HL-60 (cell line): ENCODE data around the gene TMEM233.

Experiments used
- DNase-seq, 2 experiments: peaks; one replicate each; pipeline ENCODE4 v3.0.0-alpha.2; 2010 to 2020; ENCODE audit warnings: low read depth in 1 of 2, low spot score in 1 of 2
- H3K27ac ChIP-seq: fragments of 250-450 bp; sonication (Bioruptor Pico); replicated peaks from 2 replicates; pipeline ENCODE4 v1.5.1; 2020; ENCODE audit warnings: mild to moderate bottlenecking, moderate library complexity
- H3K27me3 ChIP-seq: fragments of 250-450 bp; sonication (Bioruptor Pico); 2 replicates; pipeline ENCODE4 v1.5.1; 2021; ENCODE audit warnings: mild to moderate bottlenecking, moderate library complexity; ENCODE audit not compliant: insufficient read depth, poor library complexity, severe bottlenecking
- H3K4me3 ChIP-seq: replicated peaks from 2 replicates; pipeline ENCODE4 v1.5.1; 2011; ENCODE audit warnings: mild to moderate bottlenecking, control low read depth, low read length; ENCODE audit not compliant: insufficient read depth
- GABPA ChIP-seq: IDR thresholded peaks from 2 replicates; pipeline ENCODE4 v1.6.1; 2012; ENCODE audit warnings: low read depth
- POLR2AphosphoS5 ChIP-seq: IDR thresholded peaks from 2 replicates; pipeline ENCODE4 v1.6.1; 2012; ENCODE audit warnings: low read depth
- SPI1 ChIP-seq: IDR thresholded peaks from 2 replicates; pipeline ENCODE4 v1.6.1; 2012; ENCODE audit warnings: low read depth, mild to moderate bottlenecking, borderline replicate concordance
- TF ChIP-seq, protein P1 (sequence below): IDR thresholded peaks from one replicate; pipeline ENCODE4 v1.5.1; 2011; ENCODE audit warnings: low read length, control low read depth, inconsistent platforms; ENCODE audit not compliant: insufficient read depth
- TF ChIP-seq, protein P2 (sequence below): IDR thresholded peaks from 2 replicates; pipeline ENCODE4 v1.6.1; 2012; ENCODE audit warnings: low read depth; ENCODE audit not compliant: insufficient replicate concordance

Gene TMEM233

DNA sequence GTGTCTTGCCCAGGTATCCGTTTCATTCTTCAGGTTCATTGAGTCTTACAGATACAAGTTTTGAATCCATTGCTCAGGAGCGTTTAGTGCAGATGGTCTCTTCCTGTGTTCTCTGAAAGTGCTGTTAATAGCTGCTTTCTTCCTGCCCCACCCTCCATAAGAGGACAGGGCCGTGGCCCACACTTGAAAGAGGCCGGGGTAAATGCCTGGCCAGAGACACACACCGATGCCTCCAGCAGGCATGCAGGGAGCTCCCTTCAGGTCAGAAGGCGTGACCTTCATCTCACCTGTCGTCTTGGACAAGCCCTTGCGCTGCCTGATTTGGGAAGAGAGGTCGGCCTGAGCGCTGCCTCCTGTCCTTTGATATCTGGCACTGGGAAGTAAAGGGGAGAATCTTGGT is 85.9 kb downstream of the TMEM233 start:
- Histone ChIP-seq H3K27me3 (no peaks in the 10 kb centered on the region), H3K27ac (no peak overlapping the region), H3K4me3 (no peak overlapping the region)
- TF ChIP-seq, protein P1, sequence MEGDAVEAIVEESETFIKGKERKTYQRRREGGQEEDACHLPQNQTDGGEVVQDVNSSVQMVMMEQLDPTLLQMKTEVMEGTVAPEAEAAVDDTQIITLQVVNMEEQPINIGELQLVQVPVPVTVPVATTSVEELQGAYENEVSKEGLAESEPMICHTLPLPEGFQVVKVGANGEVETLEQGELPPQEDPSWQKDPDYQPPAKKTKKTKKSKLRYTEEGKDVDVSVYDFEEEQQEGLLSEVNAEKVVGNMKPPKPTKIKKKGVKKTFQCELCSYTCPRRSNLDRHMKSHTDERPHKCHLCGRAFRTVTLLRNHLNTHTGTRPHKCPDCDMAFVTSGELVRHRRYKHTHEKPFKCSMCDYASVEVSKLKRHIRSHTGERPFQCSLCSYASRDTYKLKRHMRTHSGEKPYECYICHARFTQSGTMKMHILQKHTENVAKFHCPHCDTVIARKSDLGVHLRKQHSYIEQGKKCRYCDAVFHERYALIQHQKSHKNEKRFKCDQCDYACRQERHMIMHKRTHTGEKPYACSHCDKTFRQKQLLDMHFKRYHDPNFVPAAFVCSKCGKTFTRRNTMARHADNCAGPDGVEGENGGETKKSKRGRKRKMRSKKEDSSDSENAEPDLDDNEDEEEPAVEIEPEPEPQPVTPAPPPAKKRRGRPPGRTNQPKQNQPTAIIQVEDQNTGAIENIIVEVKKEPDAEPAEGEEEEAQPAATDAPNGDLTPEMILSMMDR, result no peak
- no peak for TF ChIP-seq SPI1
- TF ChIP-seq, protein P2, sequence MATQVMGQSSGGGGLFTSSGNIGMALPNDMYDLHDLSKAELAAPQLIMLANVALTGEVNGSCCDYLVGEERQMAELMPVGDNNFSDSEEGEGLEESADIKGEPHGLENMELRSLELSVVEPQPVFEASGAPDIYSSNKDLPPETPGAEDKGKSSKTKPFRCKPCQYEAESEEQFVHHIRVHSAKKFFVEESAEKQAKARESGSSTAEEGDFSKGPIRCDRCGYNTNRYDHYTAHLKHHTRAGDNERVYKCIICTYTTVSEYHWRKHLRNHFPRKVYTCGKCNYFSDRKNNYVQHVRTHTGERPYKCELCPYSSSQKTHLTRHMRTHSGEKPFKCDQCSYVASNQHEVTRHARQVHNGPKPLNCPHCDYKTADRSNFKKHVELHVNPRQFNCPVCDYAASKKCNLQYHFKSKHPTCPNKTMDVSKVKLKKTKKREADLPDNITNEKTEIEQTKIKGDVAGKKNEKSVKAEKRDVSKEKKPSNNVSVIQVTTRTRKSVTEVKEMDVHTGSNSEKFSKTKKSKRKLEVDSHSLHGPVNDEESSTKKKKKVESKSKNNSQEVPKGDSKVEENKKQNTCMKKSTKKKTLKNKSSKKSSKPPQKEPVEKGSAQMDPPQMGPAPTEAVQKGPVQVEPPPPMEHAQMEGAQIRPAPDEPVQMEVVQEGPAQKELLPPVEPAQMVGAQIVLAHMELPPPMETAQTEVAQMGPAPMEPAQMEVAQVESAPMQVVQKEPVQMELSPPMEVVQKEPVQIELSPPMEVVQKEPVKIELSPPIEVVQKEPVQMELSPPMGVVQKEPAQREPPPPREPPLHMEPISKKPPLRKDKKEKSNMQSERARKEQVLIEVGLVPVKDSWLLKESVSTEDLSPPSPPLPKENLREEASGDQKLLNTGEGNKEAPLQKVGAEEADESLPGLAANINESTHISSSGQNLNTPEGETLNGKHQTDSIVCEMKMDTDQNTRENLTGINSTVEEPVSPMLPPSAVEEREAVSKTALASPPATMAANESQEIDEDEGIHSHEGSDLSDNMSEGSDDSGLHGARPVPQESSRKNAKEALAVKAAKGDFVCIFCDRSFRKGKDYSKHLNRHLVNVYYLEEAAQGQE, result no peak
- no peak for TF ChIP-seq GABPA
- no peak for TF ChIP-seq POLR2AphosphoS5
- no peak for DNase-seq

DNA sequence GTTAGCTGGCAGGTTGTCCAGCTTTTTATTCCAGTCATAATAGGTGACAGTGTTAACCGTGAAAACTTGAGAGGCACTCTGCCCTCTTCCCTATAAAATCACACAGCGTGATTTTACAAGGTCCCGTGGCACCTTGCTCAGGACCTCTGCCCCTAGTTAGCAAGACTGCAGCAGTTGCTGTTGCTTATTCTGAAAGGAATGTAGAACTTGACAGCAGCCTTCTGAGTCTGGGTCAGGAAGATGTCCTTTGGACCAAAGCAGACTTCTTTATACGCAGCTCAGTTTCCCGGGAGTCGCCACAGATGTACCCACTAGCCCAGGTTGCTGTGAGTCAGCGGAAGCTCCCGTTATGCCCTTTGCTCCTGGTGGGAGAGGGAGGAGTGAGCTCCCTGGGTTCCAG is 87.5 kb downstream of the TMEM233 start:
- no peak for DNase-seq
- H3K4me3 ChIP-seq, result no peak overlapping the region
- no peaks in the 10 kb centered on the region for H3K27me3 ChIP-seq
- TF ChIP-seq, protein P2, result no peak
- no peak for TF ChIP-seq GABPA
- TF ChIP-seq SPI1, result no peak
- TF ChIP-seq, protein P1, result no peak
- TF ChIP-seq POLR2AphosphoS5, result no peak
- no peak overlapping the region for H3K27ac ChIP-seq

DNA sequence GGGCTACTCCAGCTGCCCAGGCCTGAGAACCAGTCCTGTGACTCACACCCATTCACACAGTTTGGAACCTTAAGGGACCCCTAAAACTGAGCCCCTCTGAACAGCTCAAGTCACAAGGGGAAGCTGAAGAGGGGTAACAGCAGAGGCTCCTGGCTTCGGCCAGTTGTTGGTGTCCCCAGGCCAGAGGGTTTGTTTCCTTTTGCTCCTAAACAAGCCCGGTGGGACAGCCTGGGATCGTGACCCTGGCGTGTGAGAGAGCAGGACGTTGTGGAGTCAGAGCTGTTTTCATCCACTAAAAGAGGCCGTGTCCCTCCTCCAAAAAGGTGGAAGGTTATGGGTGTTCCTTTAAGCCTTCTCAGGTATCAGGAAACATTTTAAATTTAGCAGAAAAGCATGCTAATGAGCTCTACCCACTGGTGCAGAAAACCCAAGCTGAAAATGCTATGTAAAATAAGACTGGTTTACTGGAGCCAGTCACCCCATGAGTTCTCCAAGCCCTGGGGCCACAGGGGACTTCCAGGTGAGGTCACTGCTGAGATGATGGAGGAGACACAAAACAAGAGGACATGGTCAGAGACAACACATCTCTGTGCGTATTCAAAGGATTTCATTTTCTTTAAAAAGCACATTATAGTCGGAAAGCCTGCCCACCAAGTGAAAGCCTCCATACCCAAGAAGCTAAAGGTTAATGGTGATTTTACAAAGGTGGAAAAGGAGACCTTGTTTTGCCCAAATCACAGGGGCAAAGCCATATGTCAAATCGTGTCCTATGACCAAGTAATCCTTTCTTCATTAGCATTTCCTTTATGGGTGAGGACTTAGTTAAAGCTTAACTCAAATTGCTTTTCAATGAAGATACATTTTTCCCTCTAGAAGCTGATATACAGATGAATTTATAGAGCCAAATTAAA is 88.4 kb downstream of the TMEM233 start:
- DNase-seq, result no peak
- Histone ChIP-seq H3K4me3 (no peak overlapping the region), H3K27ac (peak overlapping the region; percentile 58), H3K27me3 (no peaks in the 10 kb centered on the region)
- TF ChIP-seq, protein P1, result no peak
- peak; percentile 27; the same call in 1 of the 2 replicates for TF ChIP-seq POLR2AphosphoS5
